GM19324 (cell line): ENCODE results near the gene OSTN.

Experiments
- ATAC-seq: cut with Tn5 transposase; IDR thresholded peaks from one replicate; pipeline ENCODE4 v1.9.1; 2021; ENCODE audit warnings: mild to moderate bottlenecking, moderate library complexity; ENCODE audit not compliant: unreplicated experiment, low FRiP score

OSTN gene

DNA sequence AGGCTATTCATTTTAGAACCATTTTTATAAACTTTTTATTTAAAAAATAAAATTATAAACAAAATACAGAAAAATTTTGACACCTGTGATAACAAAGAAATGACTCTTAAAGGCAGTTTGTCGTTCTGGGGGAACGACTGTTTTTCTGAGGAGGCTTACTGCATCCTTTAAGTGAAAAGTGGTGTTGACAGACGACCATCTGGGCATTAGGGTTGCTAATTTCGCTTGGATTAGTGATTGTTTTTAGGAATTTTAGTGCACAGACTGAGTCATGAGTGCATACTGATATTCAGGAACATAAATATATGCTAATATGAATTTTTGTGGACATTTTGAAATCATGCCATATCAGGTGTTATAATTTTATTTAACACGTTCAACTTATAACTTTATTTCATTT lies 28.5 kb downstream of the OSTN start:
- ATAC-seq, result no peak

GRCh38 chr3:191234216-191234615 lies 35.2 kb downstream of the OSTN start:
- ATAC-seq, result no peak

- peak; percentile 97 for ATAC-seq
These were observed 36.6 kb downstream of the OSTN start for GRCh38 chr3:191235331-191236314.

DNA sequence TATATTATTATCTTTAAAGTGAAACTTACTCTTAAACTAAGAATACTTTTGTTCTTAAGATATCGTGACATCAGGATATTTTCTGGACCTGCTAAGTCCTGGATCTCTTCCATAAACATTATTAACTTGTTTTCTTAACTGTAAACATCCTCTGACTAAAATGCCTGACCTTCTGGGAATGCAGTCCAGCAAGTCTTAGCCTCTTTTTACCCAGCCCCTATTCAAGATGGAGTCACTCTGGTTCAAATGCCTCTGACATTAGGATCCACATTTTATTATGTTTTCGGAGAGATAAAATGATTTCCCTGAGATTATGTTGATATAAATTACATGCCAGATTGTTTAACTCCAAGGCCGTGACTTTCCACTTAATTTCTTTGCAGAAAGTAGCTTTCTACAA lies 37.6 kb downstream of the OSTN start:
- ATAC-seq, result no peak

DNA sequence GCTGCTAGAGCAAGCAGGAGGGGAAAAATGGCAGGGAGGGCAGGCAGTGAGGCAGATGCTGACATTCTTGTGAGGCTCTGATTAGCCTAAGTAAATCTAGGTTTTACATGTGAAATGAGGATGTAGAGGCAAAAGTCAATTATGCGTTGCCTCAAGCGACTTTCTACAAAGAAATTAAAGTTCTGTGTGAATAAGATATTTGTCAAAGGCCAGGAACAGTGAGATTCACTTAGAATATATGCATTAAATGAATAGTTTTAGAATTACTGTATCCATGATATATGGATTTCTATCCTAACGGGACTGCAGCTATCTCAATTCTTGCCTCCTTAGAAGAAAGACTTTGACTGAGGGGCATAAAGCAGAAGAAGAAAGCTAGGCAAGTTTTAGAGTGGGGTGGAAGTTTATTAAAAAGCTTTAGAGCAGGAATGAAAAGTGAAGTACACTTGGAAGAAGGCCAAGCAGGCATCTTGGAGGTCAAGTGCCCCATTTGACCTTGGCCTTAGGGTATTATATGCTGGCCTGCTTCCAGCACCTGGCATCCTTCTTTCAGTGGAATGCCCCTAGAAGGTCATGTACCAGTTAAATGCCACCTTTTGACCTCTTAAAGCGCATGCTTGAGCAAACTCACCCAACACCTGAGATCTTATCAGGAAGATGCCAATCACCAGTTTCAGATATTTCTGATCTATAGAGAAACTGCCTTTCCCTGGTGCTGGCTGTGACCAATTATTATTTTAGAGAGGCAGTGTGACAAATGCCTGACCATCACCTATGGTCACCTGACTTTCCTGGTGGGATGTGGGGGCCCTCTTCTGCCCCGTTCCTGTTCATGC lies 38.2 kb downstream of the OSTN start:
- ATAC-seq, result no peak

GRCh38 chr3:191238321-191238817 lies 39.3 kb downstream of the OSTN start:
- ATAC-seq, result no peak

GRCh38 chr3:191239407-191240031 lies 40.5 kb downstream of the OSTN start:
- no peak for ATAC-seq

DNA sequence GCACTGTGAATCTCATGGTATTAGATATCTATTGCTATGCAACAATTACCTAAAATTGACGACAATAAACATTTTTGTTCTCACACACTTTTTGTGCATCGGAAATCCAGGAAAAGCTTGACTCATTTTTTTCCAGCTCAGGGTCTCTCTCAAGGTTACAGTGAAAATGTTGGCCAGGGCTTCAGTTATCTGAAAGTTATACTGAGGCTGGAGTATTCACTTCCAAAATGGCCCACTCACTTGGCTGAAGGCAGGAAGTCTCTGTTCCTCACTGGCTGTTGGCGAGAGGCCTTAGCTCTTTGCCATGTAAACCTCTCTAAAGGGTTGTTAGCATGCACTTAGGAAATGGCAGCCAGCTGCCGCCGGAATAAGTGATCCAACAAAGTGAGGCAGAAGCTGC lies 41.4 kb downstream of the OSTN start:
- no peak for ATAC-seq

DNA sequence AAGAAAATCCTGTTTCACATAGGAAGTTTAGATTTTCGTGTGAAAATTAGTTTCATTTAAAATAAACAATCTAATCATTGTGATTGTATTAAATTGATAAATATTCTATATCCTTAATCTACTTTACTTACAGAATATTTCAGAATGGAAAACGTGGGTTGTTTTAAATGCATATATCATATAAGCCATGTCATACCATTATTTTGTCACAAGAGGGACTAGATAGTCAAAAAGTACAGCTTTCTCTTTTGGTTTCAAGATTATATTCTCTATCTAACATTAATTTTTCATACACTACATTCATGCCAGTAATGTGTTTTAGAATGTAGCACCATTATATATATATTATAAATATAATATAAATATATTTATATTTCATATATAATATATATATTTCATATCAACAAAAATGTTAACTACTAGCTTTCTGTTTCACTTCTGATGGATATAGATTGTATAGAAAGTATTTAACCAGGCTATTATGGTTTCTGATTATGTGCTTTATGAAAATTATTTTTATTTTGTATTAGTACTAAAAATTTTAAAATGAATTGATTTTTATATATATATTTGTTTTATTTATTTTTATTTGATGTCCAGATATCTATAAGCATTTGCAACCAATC lies 45.3 kb downstream of the OSTN start:
- ATAC-seq, result no peak

DNA sequence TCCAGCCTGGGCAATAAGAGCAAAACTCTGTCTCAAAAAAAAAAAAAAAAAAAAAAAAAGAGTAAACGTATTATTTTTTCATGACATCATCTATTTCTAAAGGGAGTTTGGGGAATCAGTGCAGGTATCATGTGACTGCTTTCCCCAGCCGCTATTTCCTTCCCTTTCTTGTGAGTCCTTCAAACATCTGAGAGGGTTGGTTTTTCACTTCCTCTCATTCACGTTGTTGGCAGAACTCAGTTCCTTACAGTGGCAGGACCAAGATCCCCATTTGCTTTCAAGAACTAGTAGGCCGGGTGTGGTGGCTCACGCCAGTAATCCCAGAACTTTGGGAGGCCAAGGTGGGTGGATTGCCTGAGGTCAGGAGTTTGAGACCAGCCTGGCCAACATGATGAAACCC lies 47.0 kb downstream of the OSTN start:
- peak; percentile 77 for ATAC-seq

GRCh38 chr3:191246630-191247029 lies 47.6 kb downstream of the OSTN start:
- ATAC-seq, result no peak

GRCh38 chr3:191253089-191253799 lies 54.2 kb downstream of the OSTN start:
- peak; percentile 39 for ATAC-seq

DNA sequence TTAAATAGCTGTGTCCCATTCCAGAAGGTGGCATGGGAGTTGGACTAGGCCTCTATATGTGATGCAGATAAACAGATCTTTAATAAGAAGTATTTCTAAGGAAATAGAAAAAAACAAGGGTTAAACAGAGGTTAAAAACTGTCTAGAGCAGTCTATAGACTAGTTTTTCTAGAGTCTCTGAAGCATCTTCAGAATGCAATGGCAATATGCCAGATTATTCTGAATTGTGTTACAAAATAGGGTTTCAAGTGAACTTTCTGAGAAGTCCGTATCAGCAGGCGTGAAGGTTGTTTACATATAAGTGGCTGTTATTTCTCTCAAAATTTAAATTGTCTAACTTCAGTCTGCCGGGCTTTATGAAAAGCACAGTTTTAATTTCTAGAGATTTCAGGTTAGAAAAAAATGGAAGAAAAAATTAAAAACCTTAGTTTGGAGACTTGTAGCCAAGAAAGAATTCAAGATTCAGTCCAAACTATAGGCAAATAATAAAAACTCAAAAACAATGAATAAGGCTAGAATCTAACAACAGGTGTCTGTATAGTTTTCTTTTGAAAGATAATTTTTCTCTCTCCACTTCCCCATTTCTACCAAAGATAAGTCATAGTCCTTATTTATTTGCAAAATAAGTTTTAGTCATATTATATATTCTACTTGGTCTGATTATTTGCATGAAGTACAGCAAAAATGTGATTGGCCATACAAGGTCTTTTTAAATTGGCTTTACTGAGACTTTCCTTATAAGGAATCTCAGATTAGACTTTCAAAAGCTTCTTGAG lies 55.2 kb downstream of the OSTN start:
- ATAC-seq, result peak; percentile 31

GRCh38 chr3:191255156-191255555 lies 56.1 kb downstream of the OSTN start:
- ATAC-seq, result no peak

GRCh38 chr3:191256405-191256804 lies 57.4 kb downstream of the OSTN start:
- no peak for ATAC-seq

DNA sequence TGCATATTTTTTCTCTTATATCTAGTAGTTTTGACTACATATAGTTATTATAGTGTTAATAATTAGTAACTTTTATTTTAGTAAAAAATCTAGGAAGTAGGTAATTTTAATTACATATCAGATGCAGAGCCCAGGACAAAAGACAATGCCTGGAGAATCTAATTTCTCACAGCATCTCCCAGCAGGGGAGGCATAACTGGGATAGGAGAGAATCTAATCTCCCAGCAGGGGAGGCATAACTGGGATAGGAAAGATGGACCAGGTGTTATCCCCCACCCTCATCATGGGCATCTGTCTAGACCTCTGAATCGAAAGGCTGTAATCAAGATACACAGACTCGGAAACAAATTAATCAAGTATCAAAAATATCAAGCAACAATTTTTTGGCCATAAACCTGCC lies 58.2 kb downstream of the OSTN start:
- ATAC-seq, result no peak

GRCh38 chr3:191259486-191259885 lies 60.4 kb downstream of the OSTN start:
- ATAC-seq, result no peak

GRCh38 chr3:191260431-191261303 lies 61.6 kb downstream of the OSTN start:
- ATAC-seq, result no peak
